Mesenchymal stem cell (in vitro differentiated cells and primary cell): ENCODE measurements around the gene DPF3.

Experiments used
- DNase-seq: peaks from one replicate; pipeline ENCODE4 v3.0.0-alpha.2; 2013
- H2AFZ ChIP-seq: one replicate; pipeline ENCODE4 v1.6.1; 2013; ENCODE audit warnings: low read depth, mild to moderate bottlenecking, control low read depth, inconsistent platforms, low read length, moderate library complexity
- H2AK5ac ChIP-seq: 2 replicates; pipeline ENCODE4 v1.6.1; 2013; ENCODE audit warnings: low read length, moderate library complexity, mild to moderate bottlenecking, inconsistent platforms; ENCODE audit not compliant: severe bottlenecking
- H2BK120ac ChIP-seq: one replicate; pipeline ENCODE4 v1.6.1; 2013; ENCODE audit warnings: low read depth, mild to moderate bottlenecking, inconsistent platforms, low read length, moderate library complexity
- H2BK12ac ChIP-seq, 2 experiments: one replicate each; pipeline ENCODE4 v1.6.1; 2013; ENCODE audit warnings: inconsistent platforms in 2 of 2, low read length in 2 of 2, mild to moderate bottlenecking in 2 of 2, moderate library complexity in 2 of 2, control low read depth in 1 of 2
- H2BK15ac ChIP-seq: one replicate; pipeline ENCODE4 v1.6.1; 2013; ENCODE audit warnings: mild to moderate bottlenecking, low read depth, inconsistent platforms; ENCODE audit not compliant: poor library complexity, severe bottlenecking
- H2BK5ac ChIP-seq: 2 replicates; pipeline ENCODE4 v1.6.1; 2013; ENCODE audit warnings: low read depth, mild to moderate bottlenecking, low read length, control low read depth, inconsistent platforms; ENCODE audit not compliant: poor library complexity, severe bottlenecking
- H3K14ac ChIP-seq, 2 experiments: one replicate each; pipeline ENCODE4 v1.6.1; 2013; ENCODE audit warnings: inconsistent platforms in 2 of 2, low read length in 2 of 2, control low read depth in 1 of 2, mild to moderate bottlenecking in 1 of 2, moderate library complexity in 1 of 2
- H3K18ac ChIP-seq, 2 experiments: one replicate each; pipeline ENCODE4 v1.6.1; 2013; ENCODE audit warnings: inconsistent platforms in 2 of 2, low read length in 2 of 2, control low read depth in 1 of 2, low read depth in 1 of 2, mild to moderate bottlenecking in 1 of 2
- H3K23ac ChIP-seq, 2 experiments: one replicate each; pipeline ENCODE4 v1.6.1; 2013; ENCODE audit warnings: inconsistent platforms in 2 of 2, low read length in 2 of 2, mild to moderate bottlenecking in 2 of 2, moderate library complexity in 2 of 2, control low read depth in 1 of 2
- H3K27ac ChIP-seq: 2 replicates; pipeline ENCODE4 v1.5.1; 2013; ENCODE audit warnings: mild to moderate bottlenecking, moderate library complexity, low read length, control low read depth, inconsistent platforms; ENCODE audit not compliant: poor library complexity, severe bottlenecking
- H3K27me3 ChIP-seq, 2 experiments: 2 replicates each; pipeline versions ENCODE4 v1.6.1 to v1.7.0; 2013; ENCODE audit warnings: low read length in 2 of 2, mild to moderate bottlenecking in 2 of 2, moderate library complexity in 2 of 2, control low read depth in 1 of 2, inconsistent platforms in 1 of 2; ENCODE audit not compliant: control insufficient read depth in 1 of 2, insufficient read depth in 1 of 2
- H3K36me3 ChIP-seq, 2 experiments: 2 replicates each; pipeline versions ENCODE4 v1.6.1 to v1.7.0; 2013; ENCODE audit warnings: low read length in 2 of 2, control low read depth in 1 of 2, inconsistent platforms in 1 of 2, low read depth in 1 of 2, mild to moderate bottlenecking in 1 of 2; ENCODE audit not compliant: insufficient read depth in 2 of 2, control insufficient read depth in 1 of 2
- H3K4ac ChIP-seq, 2 experiments: one replicate each; pipeline ENCODE4 v1.6.1; 2013; ENCODE audit warnings: inconsistent platforms in 2 of 2, low read length in 2 of 2, mild to moderate bottlenecking in 2 of 2, moderate library complexity in 2 of 2, control low read depth in 1 of 2, low read depth in 1 of 2
- H3K4me1 ChIP-seq: 2 replicates; pipeline ENCODE4 v1.6.1; 2013; ENCODE audit warnings: low read depth, low read length, control low read depth; ENCODE audit not compliant: control insufficient read depth, insufficient read depth
- H3K4me2 ChIP-seq: 2 replicates; pipeline ENCODE4 v1.6.1; 2013; ENCODE audit warnings: low read length, mild to moderate bottlenecking, inconsistent platforms; ENCODE audit not compliant: poor library complexity, severe bottlenecking
- H3K4me3 ChIP-seq, 2 experiments: 2 replicates each; pipeline versions ENCODE4 v1.5.1 to v1.7.0; 2013; ENCODE audit warnings: low read length in 2 of 2, mild to moderate bottlenecking in 2 of 2, control low read depth in 1 of 2, low read depth in 1 of 2; ENCODE audit not compliant: insufficient read depth in 1 of 2
- H3K79me1 ChIP-seq: replicated peaks from 2 replicates; pipeline ENCODE4 v1.6.1; 2013; ENCODE audit warnings: mild to moderate bottlenecking, control low read depth, low read length, inconsistent platforms; ENCODE audit not compliant: poor library complexity, severe bottlenecking
- H3K9ac ChIP-seq: 2 replicates; pipeline ENCODE4 v1.7.0; 2013; ENCODE audit warnings: mild to moderate bottlenecking, low read length, moderate library complexity
- H3K9me3 ChIP-seq: 2 replicates; pipeline ENCODE4 v1.7.0; 2013; ENCODE audit warnings: mild to moderate bottlenecking, low read length; ENCODE audit not compliant: control insufficient read depth
- H4K8ac ChIP-seq: one replicate; pipeline ENCODE4 v1.6.1; 2013; ENCODE audit warnings: inconsistent platforms, mild to moderate bottlenecking, low read length, moderate library complexity
- H4K91ac ChIP-seq: one replicate; pipeline ENCODE4 v1.6.1; 2013; ENCODE audit warnings: mild to moderate bottlenecking, low read length, inconsistent platforms
- WGBS: methylation state at CpG from one replicate; pipeline ENCODE4 v1.1.7; 2013; ENCODE audit warnings: mixed read lengths; 5-methylcytosine and 5-hydroxymethylcytosine counted together

DPF3 gene

DNA sequence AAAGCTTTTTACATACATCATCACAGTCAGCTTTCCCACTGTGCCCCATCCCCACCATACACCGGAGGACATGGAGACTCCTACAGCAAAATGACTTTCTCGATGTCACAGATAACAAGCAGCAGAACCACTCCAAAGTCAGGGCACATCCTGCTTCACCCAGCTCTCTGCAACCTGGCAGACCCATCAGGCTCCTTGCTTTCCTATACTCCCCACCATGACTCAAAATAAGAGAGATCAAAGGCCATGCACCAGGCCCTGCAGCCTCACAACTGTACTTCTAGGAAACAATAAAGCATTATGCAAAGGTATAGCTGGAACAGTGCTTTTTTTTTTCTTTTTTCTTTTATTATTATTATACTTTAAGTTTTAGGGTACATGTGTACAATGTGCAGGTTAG is 187.4 kb downstream of the DPF3 start:
- no peak overlapping the region for H3K27ac ChIP-seq
- H2BK5ac ChIP-seq = no peak overlapping the region
- no peak overlapping the region for H3K18ac ChIP-seq
- no peak overlapping the region for H3K4me2 ChIP-seq
- H4K8ac ChIP-seq = no peak overlapping the region
- H3K9ac ChIP-seq = no peak overlapping the region
- no peaks in the 10 kb centered on the region for H3K9me3 ChIP-seq
- H2AFZ ChIP-seq = no peak overlapping the region
- H3K14ac ChIP-seq = no peak overlapping the region
- H3K23ac ChIP-seq = no peak overlapping the region
- H2AK5ac ChIP-seq = no peak overlapping the region
- no peak overlapping the region for H2BK120ac ChIP-seq
- peaks cover 28% of the 10 kb centered on the region for H3K79me1 ChIP-seq
- WGBS = 100% methylated on average over 2 of the region's 2 CpGs
- no peak overlapping the region for H2BK12ac ChIP-seq
- no peak overlapping the region for H3K4ac ChIP-seq
- no peak overlapping the region for H2BK15ac ChIP-seq
- H4K91ac ChIP-seq = no peak overlapping the region
- H3K36me3 ChIP-seq = peaks cover 0 to 33% of the 10 kb centered on the region in 2 experiments
- no peak overlapping the region for H3K4me3 ChIP-seq
- no peak for DNase-seq
- no peaks in the 10 kb centered on the region for H3K4me1 ChIP-seq
- H3K27me3 ChIP-seq = no peaks in the 10 kb centered on the region

- no peaks in the 10 kb centered on the region for H3K4me1 ChIP-seq
- no peak overlapping the region for H3K4ac ChIP-seq
- H3K4me3 ChIP-seq = no peak overlapping the region
- no peak overlapping the region for H2BK15ac ChIP-seq
- H3K79me1 ChIP-seq = peaks cover 23% of the 10 kb centered on the region
- no peak overlapping the region for H4K91ac ChIP-seq
- no peak overlapping the region for H2BK120ac ChIP-seq
- H3K27me3 ChIP-seq = no peaks in the 10 kb centered on the region
- H2AFZ ChIP-seq = no peak overlapping the region
- DNase-seq = no peak
- WGBS = 82% methylated on average over 3 of the region's 3 CpGs
- no peak overlapping the region for H3K14ac ChIP-seq
- no peak overlapping the region for H2BK12ac ChIP-seq
- H3K9me3 ChIP-seq = no peaks in the 10 kb centered on the region
- H3K9ac ChIP-seq = no peak overlapping the region
- no peak overlapping the region for H2AK5ac ChIP-seq
- H3K18ac ChIP-seq = no peak overlapping the region
- H3K36me3 ChIP-seq = peaks cover 0 to 43% of the 10 kb centered on the region in 2 experiments
- H4K8ac ChIP-seq = no peak overlapping the region
- H2BK5ac ChIP-seq = no peak overlapping the region
- H3K4me2 ChIP-seq = no peak overlapping the region
- H3K23ac ChIP-seq = no peak overlapping the region
- no peak overlapping the region for H3K27ac ChIP-seq
These were observed 189.4 kb downstream of the DPF3 start for GRCh38 chr14:72704502-72704901.

GRCh38 chr14:72701605-72702004 is 192.3 kb downstream of the DPF3 start:
- H2AK5ac ChIP-seq = no peak overlapping the region

GRCh38 chr14:72701237-72701565 is 192.7 kb downstream of the DPF3 start:
- no peak overlapping the region for H3K23ac ChIP-seq
- H3K14ac ChIP-seq = no peak overlapping the region
- no peak for DNase-seq
- H3K79me1 ChIP-seq = peaks cover 18% of the 10 kb centered on the region
- 67% methylated on average over 5 of the region's 7 CpGs for WGBS
- no peak overlapping the region for H2AFZ ChIP-seq
- H3K4me2 ChIP-seq = no peak overlapping the region
- H3K27me3 ChIP-seq = no peaks in the 10 kb centered on the region
- H2BK15ac ChIP-seq = no peak overlapping the region
- no peak overlapping the region for H2BK120ac ChIP-seq
- no peak overlapping the region for H2BK12ac ChIP-seq
- no peak overlapping the region for H2BK5ac ChIP-seq
- H4K91ac ChIP-seq = no peak overlapping the region
- H2AK5ac ChIP-seq = no peak overlapping the region
- H3K27ac ChIP-seq = no peak overlapping the region
- no peak overlapping the region for H3K18ac ChIP-seq
- no peaks in the 10 kb centered on the region for H3K9me3 ChIP-seq
- no peak overlapping the region for H3K9ac ChIP-seq
- H4K8ac ChIP-seq = no peak overlapping the region
- peaks cover 0 to 35% of the 10 kb centered on the region in 2 experiments for H3K36me3 ChIP-seq
- peaks cover 1% of the 10 kb centered on the region for H3K4me1 ChIP-seq
- no peak overlapping the region for H3K4me3 ChIP-seq
- H3K4ac ChIP-seq = no peak overlapping the region

More at GRCh38 chr14:72701605-72702004, 192.3 kb downstream of the DPF3 start:
- H3K4me2 ChIP-seq = no peak overlapping the region
- H2AFZ ChIP-seq = no peak overlapping the region
- H3K27me3 ChIP-seq = no peaks in the 10 kb centered on the region
- no peak overlapping the region for H2BK15ac ChIP-seq
- H3K9ac ChIP-seq = no peak overlapping the region
- H3K23ac ChIP-seq = no peak overlapping the region
- H2BK5ac ChIP-seq = no peak overlapping the region
- DNase-seq = no peak
- no peak overlapping the region for H3K27ac ChIP-seq
- H4K8ac ChIP-seq = no peak overlapping the region
- WGBS = 75% methylated on average over 7 of the region's 7 CpGs
- H3K79me1 ChIP-seq = peaks cover 21% of the 10 kb centered on the region
- H3K4ac ChIP-seq = no peak overlapping the region
- no peak overlapping the region for H2BK12ac ChIP-seq
- no peaks in the 10 kb centered on the region for H3K9me3 ChIP-seq
- no peak overlapping the region for H3K18ac ChIP-seq
- H4K91ac ChIP-seq = no peak overlapping the region
- no peak overlapping the region for H3K14ac ChIP-seq
- no peak overlapping the region for H2BK120ac ChIP-seq
- H3K4me1 ChIP-seq = peaks cover 1% of the 10 kb centered on the region
- H3K36me3 ChIP-seq = peaks cover 0 to 38% of the 10 kb centered on the region in 2 experiments
- H3K4me3 ChIP-seq = no peak overlapping the region
